Measurements from ENCODE around the gene RIMS3. TPM values are rescaled to one million over a fixed set of nuclear protein-coding genes. Genes with fewer than 3 reads are reported as not detected.

The RIMS3 gene
- 1 to 10 TPM; 4.3 to 4.8 (median 4.5) TPM for total RNA-seq
- polyA plus RNA-seq = 1.5 TPM
- long read RNA-seq, donor 1, full-length matches to known transcripts = 1 of 8 reads
- long read RNA-seq, donor 1, partial matches to known transcripts = 1 of 8 reads
- long read RNA-seq, donor 1, other reads (novel, unspliced or antisense) = 6 of 8 reads
- long read RNA-seq, donor 2, full-length matches to known transcripts = 1 of 2 reads
- long read RNA-seq, donor 2, partial matches to known transcripts = 0 of 2 reads
- long read RNA-seq, donor 2, other reads (novel, unspliced or antisense) = 1 of 2 reads
- long read RNA-seq, donor 3, full-length matches to known transcripts = 1 of 14 reads
- long read RNA-seq, donor 3, partial matches to known transcripts = 0 of 14 reads
- long read RNA-seq, donor 3, other reads (novel, unspliced or antisense) = 13 of 14 reads
- long read RNA-seq, donor 4, full-length matches to known transcripts = 1 of 3 reads
- long read RNA-seq, donor 4, partial matches to known transcripts = 0 of 3 reads
- long read RNA-seq, donor 4, other reads (novel, unspliced or antisense) = 2 of 3 reads

DNA sequence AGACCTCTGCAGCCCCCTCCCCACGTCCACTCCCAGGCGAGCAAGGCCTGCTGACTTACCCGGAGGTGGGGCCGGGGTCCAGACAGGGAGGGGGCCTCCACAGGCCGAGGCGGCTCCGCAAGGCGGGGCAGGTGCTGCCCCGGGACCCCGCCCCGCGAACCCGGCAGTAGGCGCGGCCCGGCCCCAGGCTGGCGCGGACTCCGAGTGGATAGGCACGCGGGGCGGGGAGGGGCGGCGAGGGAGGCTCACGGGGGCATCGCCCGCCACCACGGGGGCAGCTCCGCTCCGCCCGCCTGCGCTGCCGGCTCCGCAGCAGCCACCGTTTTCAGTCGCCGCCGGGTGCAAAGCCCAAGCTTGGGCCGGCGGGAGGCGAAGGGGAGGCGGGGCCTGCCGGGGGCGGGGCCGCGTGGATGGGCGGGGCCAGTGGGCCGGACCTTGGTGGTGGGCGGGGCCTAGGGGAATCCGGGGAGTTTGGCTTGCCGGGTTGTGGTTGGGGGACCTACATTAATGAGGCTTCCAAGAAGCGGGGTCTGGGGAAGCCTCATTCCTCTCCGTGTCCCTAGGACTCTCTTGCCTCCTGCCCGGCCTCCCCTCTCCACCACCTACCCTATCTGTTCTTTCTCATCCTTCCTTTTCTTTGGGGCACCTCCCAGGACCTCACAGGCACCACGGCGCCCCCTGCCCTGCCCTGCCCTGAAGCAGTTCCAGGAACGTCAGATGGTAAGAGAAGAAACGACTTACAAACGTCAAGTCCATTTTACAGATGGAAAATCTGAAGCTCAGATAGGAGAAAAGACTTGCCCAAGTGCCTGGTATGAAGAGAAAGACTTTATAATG lies at the start of gene RIMS3:
RIMS3 (minus strand) TSS at position 348 of the 837 bp plus-strand sequence. CDS start 23,757 bp downstream, outside the sequence.
- peak; percentile 77 to 93 (median 90) for DNase-seq
- Histone ChIP-seq H3K27ac (ENCODE audit: low read length) (no peak within 1 kb of the TSS), H3K27me3 (ENCODE audit: control insufficient read depth, insufficient read depth) (no peaks in the 10 kb centered on the region), H3K4me3 (ENCODE audit: low read length) (peak within 1 kb of the TSS; percentile 81), H3K4me1 (ENCODE audit: control insufficient read depth, insufficient read depth, low read length) (peaks cover 7% of the 10 kb centered on the region), H3K9me3 (ENCODE audit: control insufficient read depth, low read length) (no peaks in the 10 kb centered on the region)
- ATAC-seq = peak; percentile 92 to 93
- under 1% methylated on average over 59 of the region's 59 CpGs for WGBS
- intact Hi-C loops (cut with DNase I) = loop anchor here (5.0 to 10.0 kb wide), 3 partner anchors 38 to 53 kb away; no protein-coding TSS in a partner anchor

DNA sequence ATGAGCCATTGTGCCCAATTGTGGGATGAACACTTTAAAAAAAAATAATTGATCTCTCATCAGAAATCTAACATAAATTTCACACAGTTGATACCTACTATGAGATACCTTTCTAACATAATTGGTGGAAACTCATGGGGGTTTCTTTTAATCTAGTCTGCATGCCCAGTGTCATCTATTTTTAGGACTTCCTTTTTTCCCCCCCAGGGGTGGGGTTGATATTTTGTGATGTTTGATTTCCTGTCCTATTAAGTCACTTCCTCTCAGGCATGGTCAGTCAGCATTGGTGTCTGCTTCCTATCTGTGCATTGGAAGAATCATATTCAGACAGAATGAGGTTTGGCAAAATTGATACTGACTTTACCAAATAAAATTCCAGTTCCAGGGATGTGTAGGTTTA lies 47.5 kb upstream of the RIMS3 start:
- Histone ChIP-seq H3K4me1 (ENCODE audit: control insufficient read depth, insufficient read depth, low read length) (peaks cover 6% of the 10 kb centered on the region), H3K27ac (ENCODE audit: low read length) (no peak overlapping the region), H3K27me3 (ENCODE audit: control insufficient read depth, insufficient read depth) (no peaks in the 10 kb centered on the region), H3K4me3 (ENCODE audit: low read length) (no peak overlapping the region), H3K9me3 (ENCODE audit: control insufficient read depth, low read length) (no peaks in the 10 kb centered on the region)
- intact Hi-C loops (cut with DNase I) = no loop called here
- no peak for DNase-seq
- peak in 1 of 2 donors; percentile 58 for ATAC-seq

DNA sequence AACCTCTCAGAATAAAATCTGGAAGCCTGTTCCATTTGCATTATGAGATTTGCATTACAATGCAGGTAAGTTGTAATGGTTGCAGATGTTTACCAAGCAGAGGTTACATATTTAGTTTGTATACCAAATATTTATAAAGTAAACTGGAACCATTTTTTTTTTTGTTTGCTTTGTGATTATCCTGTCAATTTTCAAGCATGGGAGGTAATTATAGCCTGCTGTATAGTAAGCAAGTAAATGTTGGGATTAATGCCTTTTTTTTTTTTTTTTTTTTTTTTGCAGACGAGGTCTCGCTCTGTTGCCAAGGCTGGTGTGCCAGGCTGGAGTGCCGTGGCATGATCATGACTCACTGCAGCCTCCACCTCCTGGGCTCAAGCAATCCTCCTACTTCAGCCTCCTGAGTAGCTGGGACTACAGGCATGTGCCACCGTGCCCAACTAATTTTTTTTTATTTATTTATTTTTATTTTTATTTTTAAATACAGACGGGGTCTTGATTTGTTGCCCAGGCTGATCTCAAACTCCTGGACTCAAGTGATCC lies 47.0 kb upstream of the RIMS3 start:
- 65% methylated on average over 5 of the region's 5 CpGs for WGBS
- H3K4me1 ChIP-seq (ENCODE audit: control insufficient read depth, insufficient read depth, low read length) = peaks cover 7% of the 10 kb centered on the region
- H3K9me3 ChIP-seq (ENCODE audit: control insufficient read depth, low read length) = no peaks in the 10 kb centered on the region
- H3K27ac ChIP-seq (ENCODE audit: low read length) = no peak overlapping the region
- peak overlapping the region; percentile 89 for H3K4me3 ChIP-seq (ENCODE audit: low read length)
- ATAC-seq (no peak), DNase-seq (no peak)
- H3K27me3 ChIP-seq (ENCODE audit: control insufficient read depth, insufficient read depth) = no peaks in the 10 kb centered on the region
- intact Hi-C loops (cut with DNase I) = no loop called here

DNA sequence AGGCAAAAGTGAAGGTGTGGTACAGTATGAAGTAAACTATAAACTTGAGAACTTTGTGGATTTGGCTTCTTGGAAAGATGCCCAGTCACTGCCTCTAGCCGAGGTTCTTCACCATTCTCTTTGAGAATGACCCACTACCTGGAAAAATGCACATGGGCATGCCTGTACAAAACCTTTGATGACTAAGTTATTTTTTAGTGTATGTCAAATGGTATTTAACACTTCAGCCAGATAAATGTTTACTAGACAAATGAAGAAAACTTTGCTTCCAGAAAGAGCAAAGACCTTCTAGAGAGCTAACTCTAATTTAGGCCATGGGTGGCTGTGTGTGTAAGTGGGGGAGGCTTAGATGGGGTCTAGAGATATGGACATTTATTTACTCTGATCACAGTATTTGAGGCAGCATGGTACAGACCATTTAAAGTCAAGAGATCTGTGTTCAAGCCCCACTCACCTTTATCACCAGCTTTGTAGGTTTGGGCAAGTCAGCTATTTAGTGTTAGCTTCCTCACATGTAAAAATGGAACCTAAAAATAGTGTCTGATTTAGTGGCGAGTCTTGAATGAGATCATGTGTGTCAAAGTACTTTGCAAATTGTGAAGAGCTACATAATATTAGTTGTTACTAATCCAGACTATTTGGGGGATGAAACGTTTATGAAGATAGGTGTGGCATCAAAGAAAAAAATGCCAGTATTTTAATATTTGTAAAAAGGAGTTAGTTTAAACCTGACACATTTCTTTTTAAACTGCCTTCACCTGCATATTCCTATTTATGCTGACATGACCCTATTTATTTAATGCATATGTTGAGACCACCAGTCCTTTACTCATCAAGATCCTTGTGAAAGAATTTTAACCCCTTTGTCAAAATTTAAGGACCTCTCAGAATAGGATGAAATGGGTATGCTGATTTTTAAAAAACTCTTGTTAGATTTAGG lies 46.3 kb upstream of the RIMS3 start:
- Histone ChIP-seq H3K27me3 (ENCODE audit: control insufficient read depth, insufficient read depth) (no peaks in the 10 kb centered on the region), H3K9me3 (ENCODE audit: control insufficient read depth, low read length) (no peaks in the 10 kb centered on the region), H3K4me3 (ENCODE audit: low read length) (peak overlapping the region; percentile 89), H3K27ac (ENCODE audit: low read length) (peak overlapping the region; percentile 89), H3K4me1 (ENCODE audit: control insufficient read depth, insufficient read depth, low read length) (peaks cover 7% of the 10 kb centered on the region)
- ATAC-seq = no peak
- no peak for DNase-seq
- intact Hi-C loops (cut with DNase I) = no loop called here
- 6% methylated on average over 3 of the region's 3 CpGs for WGBS

DNA sequence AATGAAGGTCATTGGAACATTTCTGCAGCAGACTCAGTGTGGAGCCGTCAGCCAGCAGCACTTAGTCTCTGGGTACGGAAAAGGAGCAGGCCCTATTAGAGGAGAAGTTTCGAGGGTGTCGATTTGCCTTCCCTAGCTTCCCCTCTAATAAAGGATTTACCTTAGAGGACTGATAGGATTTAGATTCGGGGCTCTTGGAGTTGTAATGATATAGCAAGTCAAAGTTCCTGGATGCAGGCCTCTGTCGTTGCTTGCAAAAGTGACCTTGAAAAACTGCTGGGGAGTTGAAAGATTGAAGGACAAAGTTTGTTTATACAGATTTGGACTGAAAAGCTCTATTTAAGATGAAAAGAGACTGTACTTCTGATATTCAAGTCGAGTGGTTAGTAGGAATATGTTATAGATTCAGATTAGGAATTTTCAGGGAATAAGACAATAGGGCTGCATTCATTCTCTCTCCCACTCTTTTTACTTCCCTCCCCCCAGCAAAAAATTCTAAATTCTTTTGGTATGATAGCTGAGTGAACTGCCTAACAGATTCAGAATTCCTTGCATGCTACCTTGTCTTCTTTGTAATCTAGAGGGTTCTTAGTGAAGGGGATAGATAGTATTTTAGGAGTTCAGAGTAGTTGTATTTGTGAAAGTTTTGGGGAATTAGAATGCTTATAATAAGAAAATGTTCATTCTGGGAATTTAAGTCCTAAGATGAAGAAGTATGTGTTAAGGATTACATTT lies 45.3 kb upstream of the RIMS3 start:
- Histone ChIP-seq H3K4me3 (ENCODE audit: low read length) (peak overlapping the region; percentile 89), H3K27ac (ENCODE audit: low read length) (peak overlapping the region; percentile 62), H3K27me3 (ENCODE audit: control insufficient read depth, insufficient read depth) (no peaks in the 10 kb centered on the region), H3K4me1 (ENCODE audit: control insufficient read depth, insufficient read depth, low read length) (peaks cover 7% of the 10 kb centered on the region), H3K9me3 (ENCODE audit: control insufficient read depth, low read length) (no peaks in the 10 kb centered on the region)
- DNase-seq = no peak
- no peak for ATAC-seq
- 11% methylated on average over 7 of the region's 7 CpGs for WGBS
- intact Hi-C loops (cut with DNase I) = no loop called here

DNA sequence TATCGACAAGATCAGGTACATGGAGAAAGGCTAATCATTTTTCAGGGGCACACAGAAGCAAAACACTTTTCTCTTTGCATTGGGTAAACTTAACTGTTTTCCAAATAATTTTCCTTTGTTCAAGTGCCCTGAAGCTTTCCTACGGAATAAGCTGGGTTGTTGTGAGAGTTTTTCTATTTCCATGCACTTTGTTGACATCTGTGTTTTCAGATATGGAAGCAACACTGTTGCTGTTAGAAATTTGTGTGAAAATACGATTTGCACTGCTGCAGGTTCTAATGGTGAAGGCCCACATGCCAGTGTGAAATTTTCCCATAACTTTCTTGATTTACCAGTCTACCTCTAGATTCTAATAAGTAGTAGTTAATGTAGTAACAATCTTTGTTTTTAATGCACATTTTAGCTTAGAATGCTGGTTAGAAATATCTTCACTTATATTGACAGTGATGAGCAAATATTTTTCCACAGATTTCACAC lies 44.4 kb upstream of the RIMS3 start:
- no peak for DNase-seq
- 10% methylated on average over 3 of the region's 3 CpGs for WGBS
- Histone ChIP-seq H3K27me3 (ENCODE audit: control insufficient read depth, insufficient read depth) (no peaks in the 10 kb centered on the region), H3K4me3 (ENCODE audit: low read length) (peak overlapping the region; percentile 89), H3K4me1 (ENCODE audit: control insufficient read depth, insufficient read depth, low read length) (peaks cover 7% of the 10 kb centered on the region), H3K27ac (ENCODE audit: low read length) (peak overlapping the region; percentile 94), H3K9me3 (ENCODE audit: control insufficient read depth, low read length) (no peaks in the 10 kb centered on the region)
- intact Hi-C loops (cut with DNase I) = no loop called here
- no peak for ATAC-seq

DNA sequence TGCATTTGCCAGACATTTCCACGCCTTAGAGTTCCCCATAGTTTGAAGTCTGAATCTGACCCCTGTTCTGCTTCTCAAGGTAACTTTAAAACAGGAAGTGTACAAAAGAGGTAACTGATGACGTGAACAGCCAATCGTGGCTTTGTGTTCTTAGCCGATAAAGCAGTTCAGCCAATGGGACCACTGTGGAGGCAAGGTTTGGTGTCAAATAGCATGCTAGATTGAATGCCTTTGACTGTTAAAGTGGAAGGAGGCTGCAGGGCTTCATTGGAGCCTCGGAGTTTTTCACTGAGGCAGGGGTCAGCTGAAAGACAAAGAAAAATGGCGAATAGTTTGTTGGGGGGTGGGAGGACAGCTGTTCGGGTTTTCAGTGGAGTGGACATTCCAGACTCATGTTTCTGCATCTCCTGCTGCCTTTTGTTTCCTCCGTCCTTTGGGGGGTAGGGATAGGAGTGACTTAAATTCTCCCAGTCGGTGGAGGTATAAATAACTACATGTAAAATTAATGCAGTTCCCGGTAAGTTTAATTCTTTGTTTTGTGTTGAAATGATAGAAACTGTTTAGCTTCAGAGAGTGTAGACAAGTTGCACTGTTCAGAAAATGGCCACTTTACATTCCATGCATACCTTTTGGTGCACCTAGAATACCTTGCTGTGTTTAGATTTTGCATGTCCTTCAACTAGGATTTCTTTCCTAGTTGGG lies 43.8 kb upstream of the RIMS3 start:
- Histone ChIP-seq H3K4me1 (ENCODE audit: control insufficient read depth, insufficient read depth, low read length) (peaks cover 7% of the 10 kb centered on the region), H3K27me3 (ENCODE audit: control insufficient read depth, insufficient read depth) (no peaks in the 10 kb centered on the region), H3K27ac (ENCODE audit: low read length) (peak overlapping the region; percentile 94), H3K4me3 (ENCODE audit: low read length) (peak overlapping the region; percentile 89), H3K9me3 (ENCODE audit: control insufficient read depth, low read length) (no peaks in the 10 kb centered on the region)
- WGBS = under 1% methylated on average over 10 of the region's 10 CpGs
- ATAC-seq (peak; percentile 95), DNase-seq (peak; percentile 70 to 79 (median 71))
- intact Hi-C loops (cut with DNase I) = no loop called here

DNA sequence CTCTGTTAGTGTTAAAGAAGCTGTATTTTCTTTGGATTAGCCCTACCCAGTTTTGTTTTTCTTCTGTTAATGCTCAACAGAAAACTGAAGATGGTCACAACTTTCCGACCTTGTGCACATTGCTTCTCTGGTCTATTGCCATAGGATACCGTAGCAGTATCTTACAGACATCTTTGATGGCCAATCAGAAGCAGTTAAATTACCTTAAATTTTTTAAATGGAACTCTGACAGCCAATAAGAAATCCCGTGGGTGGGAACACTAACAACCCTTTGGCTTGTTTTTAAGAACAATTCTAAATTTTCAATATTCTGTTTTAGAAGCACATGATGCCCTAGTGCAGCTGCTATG lies 43.2 kb upstream of the RIMS3 start:
- 7% methylated on average over 3 of the region's 3 CpGs for WGBS
- Histone ChIP-seq H3K4me1 (ENCODE audit: control insufficient read depth, insufficient read depth, low read length) (peaks cover 7% of the 10 kb centered on the region), H3K4me3 (ENCODE audit: low read length) (peak overlapping the region; percentile 89), H3K27me3 (ENCODE audit: control insufficient read depth, insufficient read depth) (no peaks in the 10 kb centered on the region), H3K9me3 (ENCODE audit: control insufficient read depth, low read length) (no peaks in the 10 kb centered on the region), H3K27ac (ENCODE audit: low read length) (peak overlapping the region; percentile 77)
- DNase-seq (no peak), ATAC-seq (peak; percentile 62 to 63)
- intact Hi-C loops (cut with DNase I) = no loop called here

DNA sequence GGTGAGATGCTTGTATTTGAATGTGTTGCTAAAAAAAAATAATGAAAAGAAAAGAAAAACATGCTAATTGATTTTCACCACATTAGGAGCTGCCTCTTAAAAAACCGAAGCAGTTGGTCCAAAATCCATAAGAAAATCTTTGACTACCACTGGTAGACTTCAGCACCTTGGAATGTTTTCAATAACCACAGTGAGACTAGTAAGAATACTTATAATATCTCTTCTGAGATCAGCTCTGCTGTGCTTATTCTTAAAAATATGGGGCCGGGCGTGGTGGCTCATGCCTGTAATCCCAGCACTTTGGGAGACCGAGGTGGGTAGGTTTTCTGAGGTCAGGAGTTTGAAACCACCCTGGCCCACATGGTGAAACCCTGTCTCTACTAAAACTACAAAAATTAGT lies 41.1 kb upstream of the RIMS3 start:
- WGBS = 97% methylated on average over 4 of the region's 4 CpGs
- intact Hi-C loops (cut with DNase I) = no loop called here
- H3K9me3 ChIP-seq (ENCODE audit: control insufficient read depth, low read length) = no peaks in the 10 kb centered on the region
- no peak for ATAC-seq
- no peak overlapping the region for H3K27ac ChIP-seq (ENCODE audit: low read length)
- H3K4me3 ChIP-seq (ENCODE audit: low read length) = no peak overlapping the region
- H3K4me1 ChIP-seq (ENCODE audit: control insufficient read depth, insufficient read depth, low read length) = peaks cover 5% of the 10 kb centered on the region
- no peak for DNase-seq
- H3K27me3 ChIP-seq (ENCODE audit: control insufficient read depth, insufficient read depth) = no peaks in the 10 kb centered on the region
